GM18951 (cell line): Measurements from ENCODE around the gene MYL4.

ENCODE experiments used
- POLR2A ChIP-seq: IDR thresholded peaks from 4 replicates; pipeline ENCODE4 v1.6.1; 2011; ENCODE audit warnings: mild to moderate bottlenecking; ENCODE audit not compliant: insufficient read length, insufficient read depth; ENCODE audit errors: extremely low read depth
- in situ Hi-C: fragments of 300-500 bp; cut with MboI; formaldehyde crosslinking; loops from one replicate; pipeline ENCODE4 v1.12.0; 2022; ENCODE audit warnings: low sequenced_read_pairs, mixed read lengths, inconsistent platforms; ENCODE audit not compliant: unreplicated experiment

MYL4 gene

DNA sequence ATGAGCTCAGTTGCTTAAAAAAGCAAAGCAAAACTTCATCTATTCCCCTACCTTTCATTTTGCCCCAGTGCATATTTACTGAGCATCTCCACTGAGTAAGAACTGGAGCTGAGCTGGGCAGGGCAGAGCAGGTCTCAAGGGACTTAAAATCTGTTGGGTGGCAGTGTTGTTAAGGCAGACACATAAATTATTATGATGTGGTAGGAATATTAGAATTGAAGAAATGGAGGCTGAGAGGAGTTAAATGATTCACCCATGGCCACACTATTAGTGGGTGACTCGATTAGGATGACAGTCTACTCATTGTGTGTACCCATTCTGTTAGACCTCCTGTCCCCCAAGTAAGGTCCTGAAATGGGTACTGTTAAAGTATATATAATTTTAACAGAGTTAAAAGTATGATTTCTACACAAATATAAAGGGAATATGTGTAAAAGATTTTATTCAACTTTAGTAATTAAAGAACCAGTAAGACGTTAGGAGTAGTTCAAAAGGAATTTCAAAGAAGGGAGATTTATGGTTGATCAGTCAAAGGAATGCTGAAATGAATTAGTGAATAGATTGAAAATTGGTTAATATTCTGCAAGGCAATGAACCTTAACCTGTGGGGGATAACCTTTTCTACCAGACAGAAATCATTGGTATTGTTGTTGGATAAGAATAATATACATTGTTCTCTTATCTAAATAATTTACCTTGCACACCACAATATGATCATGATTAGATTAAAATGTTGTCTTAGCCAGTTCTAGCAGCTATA, 62.0 kb downstream of the MYL4 start:
- in situ Hi-C loops = no loop called here
- TF ChIP-seq POLR2A = no peak

DNA sequence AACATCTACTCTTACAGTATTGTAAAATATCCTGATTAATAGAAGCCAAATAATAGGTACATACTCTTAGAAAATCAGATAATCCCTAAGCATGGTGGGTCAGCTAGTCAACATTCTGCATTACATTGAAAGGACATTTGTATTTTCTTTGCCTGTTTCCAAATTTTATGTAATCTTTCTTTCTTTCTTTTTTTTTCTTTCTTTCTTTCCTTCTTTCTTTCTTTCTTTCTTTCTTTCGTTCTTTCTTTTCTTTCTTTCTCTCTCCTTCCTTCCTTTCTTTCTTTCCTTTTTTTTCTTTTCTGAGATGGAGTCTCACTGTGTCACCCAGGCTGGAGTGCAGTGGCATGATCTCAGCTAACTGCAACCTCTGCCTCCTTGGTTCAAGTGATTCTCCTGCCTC, 63.3 kb downstream of the MYL4 start:
- no peak for TF ChIP-seq POLR2A
- in situ Hi-C loops = no loop called here

DNA sequence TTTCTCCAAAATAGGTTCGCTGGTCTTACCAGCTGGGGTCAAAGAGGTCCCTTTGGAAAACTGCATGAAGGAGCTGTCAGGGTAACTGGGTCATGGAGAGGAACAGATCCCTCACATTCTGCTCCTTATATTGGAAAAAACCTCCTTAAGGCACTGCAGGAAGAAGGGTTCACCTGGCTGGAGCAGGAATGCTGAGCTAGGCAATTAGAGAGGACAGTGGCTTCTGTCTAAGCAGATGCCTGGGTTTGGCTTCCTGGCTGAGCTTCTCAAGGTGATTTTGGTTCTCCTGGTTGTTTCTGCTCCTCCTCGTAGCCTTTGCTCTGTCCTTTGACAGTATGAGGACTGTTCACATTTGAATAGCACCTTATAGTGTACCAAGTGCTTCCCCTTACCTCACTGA, 64.1 kb downstream of the MYL4 start:
- in situ Hi-C loops = no loop called here
- TF ChIP-seq POLR2A = no peak
